Breast epithelium (tissue), 3 donors: ENCODE measurements around the gene CFAP70.

ENCODE experiments used
- CTCF ChIP-seq, 3 donors: fragments of 450-650 bp; IDR thresholded peaks; one replicate each; pipeline ENCODE4 v1.5.1; 2016 to 2017; ENCODE audit warnings: antibody characterized with exemption in 3 of 3, mild to moderate bottlenecking in 3 of 3, moderate library complexity in 3 of 3
- POLR2A ChIP-seq: fragments of 450-650 bp; IDR thresholded peaks from one replicate; pipeline ENCODE4 v1.6.1; 2016; ENCODE audit warnings: antibody characterized with exemption, mild to moderate bottlenecking, moderate library complexity
- POLR2AphosphoS5 ChIP-seq, 3 donors: sonication (generic); formaldehyde crosslinking; IDR thresholded peaks; one replicate each; pipeline ENCODE4 v1.6.1; 2017; ENCODE audit warnings: antibody characterized with exemption in 3 of 3

- TF ChIP-seq CTCF (IDR thresholded peaks at IDR 0.05) = no peak
- TF ChIP-seq POLR2A = no peak
- TF ChIP-seq POLR2AphosphoS5 (IDR thresholded peaks at IDR 0.05) = no peak
These were observed 124.8 kb downstream of the CFAP70 start for GRCh38 chr10:73233883-73234282.
